Suprapubic skin (tissue), 4 donors: ENCODE data around the gene TMEM44.

Experiments used
- CTCF ChIP-seq, 2 donors: fragments of 200-600 bp in 1 of 2; fragments of 450-650 bp in 1 of 2; sonication (generic) in 1 of 2; IDR thresholded peaks; one replicate each; pipeline ENCODE4 v1.5.1; 2016 to 2019; ENCODE audit warnings: antibody characterized with exemption in 2 of 2, mild to moderate bottlenecking in 1 of 2, moderate library complexity in 1 of 2
- EP300 ChIP-seq: sonication (generic); formaldehyde crosslinking; IDR thresholded peaks from one replicate; pipeline ENCODE4 v1.6.1; 2017; ENCODE audit warnings: antibody characterized with exemption
- POLR2A ChIP-seq, 2 donors: fragments of 450-650 bp; IDR thresholded peaks; one replicate each; pipeline ENCODE4 v1.6.1; 2017; ENCODE audit warnings: antibody characterized with exemption in 2 of 2, mild to moderate bottlenecking in 2 of 2, moderate library complexity in 2 of 2
- POLR2AphosphoS5 ChIP-seq, 3 donors: sonication (generic); formaldehyde crosslinking; IDR thresholded peaks; one replicate each; pipeline ENCODE4 v1.6.1; 2017; ENCODE audit warnings: antibody characterized with exemption in 3 of 3

- TF ChIP-seq CTCF (IDR thresholded peaks at IDR 0.05) (no peak), POLR2A (IDR thresholded peaks at IDR 0.05) (no peak), POLR2AphosphoS5 (IDR thresholded peaks at IDR 0.05) (no peak), EP300 (no peak)
Measured at GRCh38 chr3:194562986-194563385, 70.2 kb downstream of the TMEM44 start.
